HG03095 (cell line): ENCODE data around the gene CATSPER2.
"Not testable (repeated sequence)": the region's sequence is repeated elsewhere in the genome, so short reads cannot be mapped to it uniquely, and the experiment has no call there.

Experiments used
- ATAC-seq: cut with Tn5 transposase; IDR thresholded peaks from one replicate; pipeline ENCODE4 v1.9.1; 2021; ENCODE audit warnings: moderate library complexity; ENCODE audit not compliant: unreplicated experiment

CATSPER2 gene

GRCh38 chr15:43593328-43594190 lies 55.1 kb downstream of the CATSPER2 start, which contains the start of gene CKMT1B:
Gene CKMT1B, plus strand, starts transcription at chr15:43594027. Its CDS starts 192 bp downstream, at chr15:43594219.
- ATAC-seq, result not testable (repeated sequence)

GRCh38 chr15:43592841-43593240 lies 55.8 kb downstream of the CATSPER2 start:
- not testable (repeated sequence) for ATAC-seq

- ATAC-seq, result peak; percentile 89
These were observed 58.7 kb downstream of the CATSPER2 start, which contains the start of gene PPIP5K1 for GRCh38 chr15:43589778-43590466. Gene PPIP5K1, minus strand, starts transcription at chr15:43590208. Its CDS starts 5,704 bp downstream, at chr15:43584504.
